HG02610 (cell line): ENCODE data around the gene SLC25A18.

Experiments used
- ATAC-seq: cut with Tn5 transposase; IDR thresholded peaks from one replicate; pipeline ENCODE4 v1.9.1; 2021; ENCODE audit warnings: mild to moderate bottlenecking, moderate library complexity; ENCODE audit not compliant: unreplicated experiment

The SLC25A18 gene

DNA sequence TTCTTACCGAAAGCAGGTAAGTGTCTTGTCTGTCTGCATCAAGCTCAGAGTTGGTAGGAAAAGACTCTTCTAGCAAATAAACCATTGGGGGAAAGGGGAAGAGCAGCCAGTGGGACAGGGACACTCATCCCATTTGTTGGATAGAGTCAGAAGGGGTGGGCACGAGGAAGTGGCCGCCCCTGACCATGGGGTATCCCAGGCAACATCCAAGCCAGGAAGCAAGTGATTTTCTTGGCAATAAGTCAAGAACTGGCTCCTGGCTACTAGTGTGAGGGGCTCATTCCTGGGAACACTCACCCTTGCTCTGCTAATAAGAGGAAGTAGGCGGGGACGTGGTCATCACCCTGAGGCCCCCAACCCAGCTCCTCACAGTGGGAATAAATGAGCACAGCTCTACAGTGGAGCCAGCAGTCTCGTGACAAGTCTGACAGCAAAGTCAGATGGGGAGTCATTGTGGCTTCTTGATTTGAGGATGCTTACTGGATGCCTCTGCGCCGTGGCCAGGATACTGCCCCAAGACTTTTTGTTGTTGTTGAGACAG is 6.7 kb downstream of the SLC25A18 start:
- ATAC-seq = no peak

DNA sequence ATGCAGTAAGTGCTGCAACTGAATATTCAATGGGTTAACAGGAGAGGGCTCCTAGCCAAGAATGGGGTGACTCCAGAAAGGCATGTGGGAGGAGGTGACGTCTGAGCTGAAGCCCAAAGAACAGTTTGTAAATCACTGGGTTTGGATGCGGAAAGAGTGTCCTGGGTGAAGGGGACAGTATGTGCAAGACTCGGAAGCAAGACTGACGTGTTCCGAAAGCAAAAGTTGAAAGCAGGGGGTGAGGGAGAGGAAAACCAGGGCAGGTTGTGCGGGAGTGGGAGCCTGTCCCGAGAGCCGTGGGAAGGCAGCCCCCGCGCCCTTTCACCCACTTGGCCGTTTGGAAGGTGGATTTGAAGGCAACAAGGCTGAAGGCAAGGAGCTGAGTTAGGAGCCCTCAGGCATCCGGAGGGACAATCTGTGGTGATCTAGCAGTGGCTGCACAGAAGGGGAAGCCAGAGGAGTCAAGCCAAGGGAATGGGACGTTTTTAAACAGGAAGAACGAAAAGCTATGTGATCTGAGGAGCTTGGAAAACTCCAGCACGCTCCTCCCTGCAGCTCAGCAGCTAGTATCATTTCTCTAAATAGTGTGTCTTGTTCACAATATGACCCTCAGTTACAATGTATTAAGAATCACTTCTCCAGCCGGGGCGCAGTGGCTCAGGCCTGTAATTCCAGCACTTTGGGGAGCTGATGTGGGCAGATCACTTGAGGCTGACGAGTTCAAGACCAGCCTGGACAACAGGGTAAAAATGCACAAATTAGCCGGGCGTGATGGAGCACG is 7.7 kb downstream of the SLC25A18 start:
- no peak for ATAC-seq

DNA sequence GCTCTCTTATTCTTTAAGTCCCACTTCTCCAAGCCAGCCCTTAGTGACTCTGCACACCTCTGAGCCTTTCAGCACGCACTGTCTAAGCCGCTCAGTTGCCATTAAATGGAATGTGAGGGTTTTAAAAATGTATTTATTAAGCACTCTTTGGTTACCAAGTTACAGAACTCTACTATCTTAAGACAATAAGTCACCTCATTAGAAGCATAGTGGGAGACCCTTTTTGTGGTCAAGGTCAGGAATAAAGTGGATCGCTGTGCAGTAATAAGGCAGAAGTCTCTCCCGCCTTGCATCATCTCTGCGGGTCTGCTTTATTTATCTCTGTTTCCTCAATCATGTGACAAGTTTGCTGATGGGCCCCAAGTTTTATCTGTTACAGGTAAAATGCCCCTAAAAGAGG is 11.9 kb downstream of the SLC25A18 start:
- no peak for ATAC-seq

DNA sequence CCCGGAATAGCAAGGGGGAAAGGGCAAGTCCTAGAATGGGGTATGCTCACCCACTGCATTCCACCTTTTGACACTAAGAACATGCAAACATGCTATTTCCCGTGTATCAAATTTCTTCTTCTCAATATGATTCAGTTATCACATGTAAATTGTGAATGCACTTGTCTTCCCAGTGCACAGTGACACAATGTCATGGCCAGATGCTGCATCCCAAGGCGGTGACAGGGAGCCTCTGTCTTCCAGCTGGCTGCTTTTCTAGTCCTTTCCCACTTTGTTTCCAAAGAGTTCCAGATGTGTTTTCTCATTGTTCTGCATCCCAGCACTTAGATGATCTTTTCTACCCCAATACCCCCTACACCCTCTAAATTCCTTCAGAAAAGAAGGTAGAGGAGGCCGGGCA is 12.4 kb downstream of the SLC25A18 start:
- no peak for ATAC-seq

DNA sequence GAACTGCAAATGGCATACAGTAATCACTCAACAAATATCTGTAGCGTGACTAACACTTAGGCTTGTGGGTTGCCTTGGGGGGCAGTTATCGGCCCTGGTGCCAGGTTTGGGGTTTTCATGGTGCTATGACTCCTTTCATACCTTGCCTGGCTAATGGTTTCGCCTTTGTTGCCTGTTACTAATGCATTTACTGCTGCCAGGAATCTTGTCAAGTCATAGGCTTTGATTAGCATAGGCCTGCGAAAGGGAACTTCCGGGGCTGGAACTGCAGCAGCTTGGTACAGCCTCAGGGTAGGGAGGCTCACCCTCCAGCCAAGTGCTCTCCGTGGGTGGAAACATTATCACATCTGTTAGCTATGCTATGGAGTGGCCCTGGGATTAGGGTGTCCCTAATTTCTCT is 13.2 kb downstream of the SLC25A18 start:
- no peak for ATAC-seq

DNA sequence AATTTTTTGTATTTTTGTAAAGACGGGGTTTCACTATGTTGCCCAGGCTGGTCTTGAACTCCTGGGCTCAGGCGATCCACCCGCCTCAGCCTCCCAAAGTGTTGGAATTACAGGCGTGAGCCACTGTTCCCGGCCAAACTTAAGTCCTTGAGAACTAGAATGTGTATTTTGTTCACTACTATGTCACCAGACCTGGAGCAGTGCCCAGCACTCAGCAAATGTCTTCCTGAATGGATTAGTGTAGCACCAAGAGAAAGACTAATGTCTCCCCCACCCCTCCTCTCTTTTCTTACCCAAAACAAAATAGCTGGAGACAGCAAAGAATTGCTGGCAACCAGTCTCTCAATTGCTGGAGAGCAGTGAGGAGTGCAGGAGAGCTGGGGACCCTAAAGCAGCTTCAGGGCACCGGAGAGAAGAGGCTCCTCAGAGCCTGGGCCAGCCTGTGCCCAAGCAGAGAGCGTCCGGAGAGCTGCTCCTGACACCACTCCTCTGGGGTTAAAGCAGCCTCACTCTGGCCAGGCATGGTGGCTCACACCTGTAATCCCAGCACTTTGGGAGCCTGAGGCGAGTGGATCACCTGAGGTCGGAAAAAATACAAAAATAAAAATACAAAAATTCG is 14.9 kb downstream of the SLC25A18 start:
- no peak for ATAC-seq

DNA sequence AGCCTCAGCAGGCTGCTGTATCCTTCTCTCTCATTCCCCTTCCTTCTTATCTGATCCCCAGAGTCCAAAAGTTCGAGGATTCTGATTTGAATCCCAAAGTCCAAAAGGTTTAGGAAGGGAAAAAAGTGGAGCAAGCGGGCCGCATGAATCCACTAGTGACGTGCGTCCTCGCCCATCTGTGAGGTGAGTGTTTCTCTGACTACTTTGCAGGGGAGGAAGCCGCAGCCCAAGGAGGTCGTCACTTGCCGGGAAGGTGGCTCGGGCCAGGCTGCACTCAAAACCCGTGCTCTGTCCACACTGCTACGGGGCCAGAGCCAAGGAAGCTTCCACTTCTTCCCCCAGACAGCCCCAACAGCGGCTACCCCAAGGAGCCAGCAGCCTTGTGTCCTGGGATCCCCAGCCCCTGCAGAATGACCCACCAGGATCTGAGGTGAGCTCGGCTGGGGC is 16.3 kb downstream of the SLC25A18 start:
- no peak for ATAC-seq

DNA sequence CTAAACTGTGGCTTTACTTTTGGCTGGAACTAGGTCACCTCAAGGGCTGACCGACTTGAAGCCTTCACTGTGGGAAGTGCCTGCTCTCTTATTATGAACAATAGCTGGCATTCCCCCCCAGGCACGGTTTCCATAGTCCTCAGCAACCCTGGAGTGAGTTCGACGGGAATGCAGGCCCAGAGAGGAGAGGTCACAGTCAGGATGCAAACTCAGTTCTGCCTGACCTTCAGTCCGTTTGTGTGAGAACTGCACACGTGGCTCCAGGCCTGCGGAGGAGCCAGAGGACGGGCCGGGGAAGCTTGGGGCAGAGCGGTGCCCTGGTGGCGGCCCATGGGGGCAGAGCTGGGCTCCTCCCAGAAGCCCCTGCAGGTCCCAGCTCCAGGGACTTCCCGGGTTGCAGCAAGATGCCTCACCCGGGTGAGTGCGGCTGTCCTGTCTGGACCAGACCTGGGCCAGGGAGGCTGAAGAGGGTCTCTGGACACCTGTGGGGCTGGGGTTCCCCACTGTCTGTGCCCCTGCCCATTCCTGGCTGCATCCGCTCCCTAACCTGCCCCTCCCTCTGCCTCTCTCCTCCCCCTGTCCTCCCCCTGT is 17.2 kb downstream of the SLC25A18 start:
- no peak for ATAC-seq

DNA sequence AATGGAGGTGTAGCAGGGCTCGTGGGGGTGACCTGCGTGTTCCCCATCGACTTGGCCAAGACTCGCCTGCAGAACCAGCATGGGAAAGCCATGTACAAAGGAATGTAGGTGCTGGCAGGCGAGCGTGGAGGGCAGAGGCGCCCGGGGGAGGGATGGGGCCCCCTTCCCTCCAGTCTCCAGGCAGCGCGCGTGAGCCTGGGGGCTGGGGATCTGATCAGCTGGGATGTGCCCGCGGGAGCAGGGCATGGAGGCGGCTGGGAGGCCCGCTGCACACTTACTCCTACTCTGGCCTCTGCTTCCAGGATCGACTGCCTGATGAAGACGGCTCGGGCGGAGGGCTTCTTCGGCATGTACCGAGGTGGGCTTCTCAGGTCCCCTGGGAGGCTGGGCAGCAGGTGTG is 17.8 kb downstream of the SLC25A18 start:
- ATAC-seq = no peak

DNA sequence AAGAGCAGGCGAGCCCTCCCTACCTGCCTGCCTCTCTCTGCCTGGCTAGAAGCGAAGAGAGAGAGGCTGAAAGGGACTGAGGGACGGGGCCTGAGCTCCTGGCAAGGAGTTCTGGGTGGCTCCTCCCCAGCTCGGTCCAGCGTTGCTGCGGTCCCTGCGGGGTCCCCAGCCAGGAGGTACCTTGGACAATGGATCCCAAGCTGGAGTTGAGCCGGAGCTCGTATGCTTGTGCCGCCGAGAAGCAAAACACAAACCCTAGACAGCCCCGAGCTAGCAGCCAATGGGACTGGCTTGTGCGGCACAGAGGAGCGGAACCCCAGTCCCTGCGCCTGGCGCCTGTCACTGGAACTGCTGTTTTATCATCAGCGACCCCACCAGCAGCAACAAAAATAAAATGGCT is 18.3 kb downstream of the SLC25A18 start:
- no peak for ATAC-seq

DNA sequence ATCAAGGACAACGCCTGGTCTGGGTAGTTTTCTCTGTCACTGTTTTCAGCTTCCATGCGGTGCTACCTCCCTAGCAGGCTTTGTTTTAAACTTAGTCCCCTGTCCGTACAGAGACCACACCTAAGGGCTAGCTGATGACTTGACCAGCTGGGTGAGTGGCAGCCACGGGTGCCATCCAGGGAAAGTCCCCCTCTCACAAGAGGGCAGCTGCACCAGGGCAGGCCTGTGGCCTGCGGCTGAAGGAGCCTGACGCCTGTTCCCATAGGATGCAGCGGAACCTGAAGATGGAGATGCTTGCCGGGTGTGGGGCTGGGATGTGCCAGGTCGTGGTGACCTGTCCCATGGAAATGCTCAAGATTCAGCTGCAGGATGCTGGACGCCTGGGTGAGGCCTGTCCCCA is 19.9 kb downstream of the SLC25A18 start:
- no peak for ATAC-seq

DNA sequence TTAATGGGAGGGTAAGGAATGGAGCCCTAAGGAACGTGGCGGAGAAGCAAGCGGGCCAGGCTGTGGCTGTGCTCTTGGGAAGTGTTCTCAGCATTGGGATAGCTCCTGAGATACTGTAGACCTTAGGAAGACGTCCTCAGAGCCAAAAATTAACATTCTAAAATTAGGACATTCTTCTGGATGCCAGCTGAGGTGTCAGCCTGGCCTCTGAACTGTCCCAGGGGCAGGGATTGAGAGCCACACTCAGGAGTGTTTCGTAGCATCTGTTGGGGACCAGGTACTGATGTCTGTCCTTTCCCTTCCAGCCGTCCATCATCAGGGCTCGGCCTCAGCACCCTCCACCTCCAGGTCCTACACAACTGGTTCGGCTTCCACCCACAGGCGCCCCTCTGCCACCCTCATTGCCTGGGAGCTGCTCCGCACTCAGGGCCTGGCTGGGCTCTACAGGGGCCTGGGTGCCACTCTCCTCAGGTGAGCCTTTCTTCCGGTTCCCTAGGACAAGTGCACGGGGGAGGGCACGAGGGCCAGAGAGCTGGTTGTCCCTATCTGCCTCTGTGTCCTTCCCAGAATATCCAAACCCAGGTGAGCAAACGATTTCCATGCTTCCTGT is 23.6 kb downstream of the SLC25A18 start:
- no peak for ATAC-seq

DNA sequence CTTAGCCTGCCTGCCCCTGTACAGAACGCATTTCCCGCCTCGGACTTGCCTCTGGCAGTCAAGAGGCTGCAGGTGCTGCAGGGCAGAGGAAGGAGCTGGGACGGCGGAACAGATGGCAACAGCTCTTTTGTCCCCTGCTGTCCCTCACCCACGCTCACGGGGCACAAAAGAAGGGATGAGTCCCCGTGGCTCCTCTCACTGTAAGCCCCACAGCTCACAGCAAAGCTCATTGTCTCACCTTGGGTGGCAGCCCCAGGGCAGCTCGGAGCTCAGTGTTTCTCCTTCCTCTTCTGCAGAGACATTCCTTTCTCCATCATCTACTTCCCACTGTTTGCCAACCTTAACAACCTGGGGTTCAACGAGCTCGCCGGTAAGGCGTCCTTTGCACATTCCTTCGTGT is 24.3 kb downstream of the SLC25A18 start:
- no peak for ATAC-seq

DNA sequence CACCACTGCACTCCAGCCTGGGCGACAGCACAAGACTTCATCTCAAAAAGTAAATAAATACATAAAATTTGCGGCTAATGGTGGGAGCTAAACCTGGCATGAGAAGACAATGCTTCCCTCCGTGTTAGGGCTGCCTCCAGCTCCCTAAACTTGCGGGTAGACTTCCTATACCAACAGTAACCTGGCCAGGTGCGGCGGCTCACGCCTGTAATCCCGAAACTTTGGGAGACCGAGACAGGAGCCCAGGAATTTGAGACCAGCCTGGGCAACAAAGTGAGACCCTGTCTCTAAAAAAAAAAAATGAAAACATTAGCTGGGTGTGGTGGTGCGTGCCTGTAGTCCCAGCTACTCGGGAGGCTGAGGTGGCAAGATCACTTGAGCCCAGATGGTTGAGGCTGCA is 25.3 kb downstream of the SLC25A18 start:
- no peak for ATAC-seq

DNA sequence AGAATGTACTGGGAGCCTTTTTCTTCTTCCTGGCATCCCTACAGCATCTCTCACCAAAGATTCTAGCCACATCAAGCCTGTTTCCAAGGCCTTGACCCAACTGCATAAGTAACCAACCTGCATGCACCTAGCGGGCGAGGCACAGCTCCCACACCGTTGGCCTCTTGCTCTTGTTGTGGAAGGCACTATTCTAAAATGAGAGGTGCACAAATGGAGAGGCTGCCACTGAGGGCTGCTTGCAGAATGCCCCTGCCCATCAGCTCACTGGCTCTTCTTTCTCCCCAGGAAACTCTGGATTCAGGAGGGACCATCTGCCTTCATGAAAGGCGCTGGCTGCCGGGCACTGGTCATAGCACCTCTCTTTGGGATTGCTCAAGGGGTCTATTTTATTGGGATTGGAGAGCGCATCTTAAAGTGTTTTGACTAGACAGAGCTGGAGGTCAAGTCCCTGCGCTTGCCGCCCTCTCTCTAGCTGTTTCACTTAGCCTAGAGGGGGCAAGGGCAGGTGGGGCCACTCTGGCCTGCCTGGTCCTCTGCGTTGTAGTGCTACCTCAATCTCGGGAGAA is 26.6 kb downstream of the SLC25A18 start:
- ATAC-seq = no peak

DNA sequence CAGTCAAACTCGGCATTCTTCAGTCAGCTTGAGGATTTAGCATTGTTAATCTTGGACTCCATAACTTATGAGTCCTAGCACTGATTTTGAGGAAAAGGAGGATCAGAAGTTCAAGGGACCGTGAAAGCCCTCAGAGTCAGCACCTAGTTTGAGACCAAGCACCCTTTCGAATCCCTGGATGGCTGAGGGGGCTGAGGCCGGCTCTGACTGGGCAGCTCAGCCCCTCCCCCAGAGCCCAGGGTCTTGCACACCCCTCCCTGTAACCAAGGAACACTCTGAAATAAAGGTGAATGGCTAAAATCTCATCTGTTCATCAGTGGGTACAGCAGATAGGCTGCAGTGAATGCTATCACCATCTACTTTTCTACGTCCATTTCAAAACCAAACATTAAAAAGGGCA is 27.3 kb downstream of the SLC25A18 start:
- ATAC-seq = no peak

DNA sequence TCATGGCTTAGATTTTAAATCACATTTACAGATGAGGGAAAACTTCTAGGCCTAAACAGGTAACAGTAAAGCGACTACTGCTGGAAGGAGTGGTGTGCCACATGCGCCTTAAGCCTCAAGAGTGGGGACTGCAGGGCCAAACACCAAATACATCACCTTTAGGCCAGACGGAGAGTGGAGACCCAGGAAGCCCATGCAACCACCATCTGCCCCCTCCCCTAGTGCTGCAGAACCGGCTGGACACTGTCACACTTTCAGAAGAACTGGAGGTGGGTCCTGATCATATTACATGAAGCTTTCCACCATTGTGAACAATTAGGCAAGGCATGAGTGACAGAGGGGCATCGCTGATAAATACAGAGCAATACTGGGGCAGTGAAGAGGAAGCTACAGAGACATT is 28.9 kb downstream of the SLC25A18 start:
- no peak for ATAC-seq

DNA sequence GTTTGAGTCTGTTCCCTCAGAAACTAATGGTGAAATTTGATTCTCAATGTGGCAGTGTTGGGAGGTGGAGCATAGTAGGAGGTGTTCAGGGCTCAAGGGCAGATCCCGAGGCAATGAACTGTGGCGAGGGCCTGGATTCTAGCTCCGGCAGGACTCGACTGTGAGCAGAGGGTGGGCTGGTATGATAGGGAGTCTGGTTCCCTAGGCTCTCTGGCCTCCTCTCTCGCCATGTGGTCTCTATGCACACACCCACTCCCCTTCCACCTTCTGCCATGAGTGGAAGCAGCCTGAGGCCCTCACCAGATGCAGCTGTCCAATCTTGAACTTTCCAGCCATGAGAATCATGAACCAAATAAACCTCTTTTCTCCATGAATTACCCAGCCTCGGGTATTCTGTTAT is 32.9 kb downstream of the SLC25A18 start:
- no peak for ATAC-seq

DNA sequence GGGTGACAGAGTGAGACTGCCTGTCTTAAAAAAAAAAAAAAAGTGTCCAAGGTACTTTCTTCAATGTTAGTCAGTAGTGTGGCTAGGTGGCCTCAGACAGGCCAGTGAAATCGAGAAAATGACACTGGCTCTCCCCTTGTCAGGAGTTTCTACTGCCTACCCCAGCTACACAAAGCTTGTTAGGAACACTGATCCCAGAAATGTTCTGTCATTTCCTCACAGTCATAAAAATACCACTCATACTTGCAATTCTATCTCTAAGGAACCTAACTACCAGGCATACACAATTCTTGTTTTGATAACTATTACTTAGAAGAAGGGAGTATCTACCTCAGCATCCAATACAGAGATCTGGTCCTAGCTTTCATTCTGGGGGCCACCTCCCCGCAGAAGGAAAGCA is 33.9 kb downstream of the SLC25A18 start:
- no peak for ATAC-seq

DNA sequence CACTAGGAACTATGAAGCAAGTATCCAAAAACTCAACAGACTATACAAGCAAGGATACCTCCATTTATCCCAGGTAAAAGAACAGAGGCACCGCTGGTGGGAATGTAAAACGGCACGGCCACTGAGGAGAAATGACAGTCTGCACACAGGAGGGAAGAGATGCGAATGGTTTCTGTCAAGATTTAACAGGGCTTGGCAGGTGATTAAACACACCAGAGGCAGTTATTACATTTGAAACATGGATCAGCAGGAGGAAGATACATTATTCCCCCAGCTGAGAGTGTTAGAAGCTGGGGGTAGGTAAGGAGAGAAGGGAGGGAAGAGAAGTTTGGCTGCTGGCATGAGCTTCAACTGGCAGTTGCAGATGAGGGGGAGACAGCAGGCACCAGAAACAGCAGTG is 35.0 kb downstream of the SLC25A18 start:
- ATAC-seq = no peak

DNA sequence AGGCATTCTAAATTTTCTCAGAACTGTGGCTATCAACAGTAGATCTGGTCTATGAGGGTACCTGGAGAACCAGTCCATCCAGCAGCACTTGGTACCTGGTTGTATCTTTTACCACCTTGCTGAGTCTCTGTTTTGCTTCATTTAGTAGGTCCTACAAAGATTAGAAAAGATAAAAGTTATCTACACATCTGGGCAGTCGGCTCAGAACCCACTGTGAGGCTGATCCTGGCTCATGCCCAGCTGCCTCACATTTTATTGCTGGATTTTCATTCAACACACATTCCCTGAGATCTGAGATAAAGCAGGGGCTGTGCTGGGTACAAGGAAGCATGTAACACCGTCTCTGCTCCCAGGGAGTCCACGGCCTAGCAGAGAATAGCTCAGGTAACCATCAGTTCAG is 37.7 kb downstream of the SLC25A18 start:
- ATAC-seq = no peak
